ENCODE results near the gene SYT10.
A peak's percentile ranks its signal among the peaks of the same experiment; 100 is the strongest.
"Not testable (repeated sequence)": the region's sequence is repeated elsewhere in the genome, so short reads cannot be mapped to it uniquely, and the experiment has no call there.

Gene SYT10

DNA sequence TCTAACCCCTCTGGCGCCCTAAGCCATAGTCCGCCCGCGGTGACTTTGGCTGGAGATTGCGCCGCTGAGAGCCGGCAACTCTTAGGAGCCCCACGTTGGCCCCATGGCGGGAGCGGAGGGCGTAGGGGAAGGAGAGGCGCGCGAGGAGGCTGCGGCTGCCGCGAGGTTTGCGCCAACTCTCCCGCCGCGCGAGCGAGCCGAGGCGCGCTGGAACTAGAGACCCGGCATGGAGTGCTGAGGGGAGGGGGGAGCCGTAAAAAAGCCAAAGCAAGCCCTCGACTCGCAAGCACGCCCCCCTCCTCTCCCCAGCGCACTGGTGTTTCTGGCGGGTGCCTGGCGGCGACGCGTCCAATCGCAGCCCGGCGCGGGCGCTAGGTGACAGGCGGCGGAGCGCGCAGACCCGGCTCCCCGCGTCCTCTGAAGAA, at the start of gene SYT10:
Gene SYT10 (minus strand): TSS at position 233 of the 425 bp plus-strand sequence. CDS start 297 bp downstream, outside the sequence.
- peak; percentile 48 for DNase-seq

DNA sequence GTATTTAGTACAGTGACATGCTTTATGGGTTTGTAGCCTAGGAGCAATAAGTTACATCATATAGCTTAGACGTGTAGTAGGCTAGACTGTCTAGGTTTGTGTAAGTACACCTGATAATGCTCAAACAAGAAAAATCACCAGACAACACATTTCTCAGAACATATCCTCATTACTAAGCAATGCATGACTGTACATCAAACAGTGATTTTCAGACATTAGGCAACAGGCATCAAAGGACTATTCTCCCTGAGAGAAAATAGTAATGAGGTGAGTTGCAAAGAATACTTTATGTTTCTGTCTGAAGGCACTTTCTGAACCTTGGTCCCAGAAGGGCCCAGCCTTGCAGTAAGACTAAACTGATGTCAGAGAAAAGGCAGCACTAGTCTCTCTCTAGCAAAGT, 48.4 kb upstream of the SYT10 start:
- DNase-seq, result no peak

DNA sequence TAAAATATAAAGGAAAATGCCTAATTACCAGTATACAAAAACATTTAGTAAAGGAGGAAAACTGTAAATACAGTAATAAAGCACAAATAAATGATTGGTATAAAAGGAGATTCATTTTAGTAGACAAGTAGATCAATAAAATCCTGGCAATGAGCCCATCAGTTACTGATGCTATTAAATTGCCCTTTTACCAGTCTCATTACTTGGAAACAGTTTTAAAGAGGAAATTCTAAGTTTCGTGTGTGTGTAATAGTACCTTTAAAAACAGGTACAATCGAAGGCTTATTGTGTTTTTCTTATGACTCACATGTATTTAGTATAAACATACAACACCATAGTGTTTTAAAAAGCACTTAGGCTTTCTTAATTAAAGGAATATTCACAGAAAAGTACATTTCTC, 46.4 kb upstream of the SYT10 start:
- no peak for DNase-seq

DNA sequence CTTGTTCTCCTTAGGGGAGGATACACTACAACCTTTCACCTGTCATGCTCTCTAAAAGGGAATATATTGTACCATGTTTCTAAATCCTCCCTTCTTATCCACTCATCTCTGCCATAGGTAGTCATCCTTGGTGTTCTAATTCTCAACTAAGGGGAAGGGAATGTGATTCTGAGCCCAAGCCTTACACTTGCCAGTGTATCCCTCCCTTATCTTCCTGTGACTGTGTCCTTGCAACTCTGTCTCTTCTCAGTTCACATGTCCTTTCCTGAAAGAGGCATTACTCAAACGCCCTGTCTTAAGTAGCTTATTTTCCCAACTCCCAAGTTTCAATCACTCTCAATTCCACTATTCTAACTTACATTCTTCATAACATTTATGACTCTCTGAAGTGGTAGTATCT, 44.5 kb upstream of the SYT10 start:
- no peak for DNase-seq

GRCh38 chr12:33480366-33480765, 40.7 kb upstream of the SYT10 start:
- DNase-seq, result no peak

- no peak for DNase-seq
These were observed 36.4 kb upstream of the SYT10 start for GRCh38 chr12:33476058-33476457.

DNA sequence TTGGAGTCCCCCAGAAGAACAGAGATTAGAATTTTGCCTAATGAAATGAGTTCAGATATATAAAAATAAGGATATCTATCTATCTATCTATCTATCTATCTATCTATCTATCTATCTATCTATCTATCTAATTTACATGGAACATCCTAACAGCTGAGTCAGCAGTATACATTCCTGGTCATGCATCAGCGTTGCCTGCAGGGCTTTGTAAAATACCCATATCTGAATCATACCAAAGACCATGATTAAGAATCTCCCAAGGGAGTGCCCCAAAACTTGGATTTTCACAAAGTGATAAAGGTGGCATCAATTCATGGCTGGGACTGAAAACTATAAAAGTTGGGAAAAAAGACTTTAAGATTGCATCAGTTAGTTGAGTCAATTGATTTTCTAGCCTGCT, 32.7 kb upstream of the SYT10 start:
- DNase-seq, result no peak

DNA sequence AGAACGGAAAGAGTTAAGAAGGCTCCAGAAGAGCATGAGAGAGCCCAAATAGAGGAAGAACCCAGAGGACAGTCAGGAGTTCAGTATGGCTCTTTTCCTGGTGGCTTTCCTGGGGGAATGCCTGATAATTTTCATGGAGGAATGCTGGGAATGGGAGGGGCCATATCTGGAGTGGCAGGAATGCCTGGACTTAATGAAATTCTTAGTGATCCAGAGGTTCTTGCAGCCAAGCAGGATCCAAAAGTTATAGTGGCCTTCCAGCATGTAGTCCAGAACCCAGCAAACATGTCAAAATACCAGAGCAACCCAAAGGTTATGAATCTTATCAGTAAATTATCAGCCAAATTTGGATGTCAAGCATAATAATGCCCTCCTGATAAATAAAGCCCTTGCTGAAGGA, 15.5 kb upstream of the SYT10 start:
- DNase-seq, result no peak

GRCh38 chr12:33450480-33450879, 10.9 kb upstream of the SYT10 start:
- DNase-seq, result no peak

GRCh38 chr12:33440477-33440876, 858 bp upstream of the SYT10 start:
- DNase-seq, result no peak

GRCh38 chr12:33438851-33439586, 600 bp downstream of the SYT10 start:
- DNase-seq, result no peak

DNA sequence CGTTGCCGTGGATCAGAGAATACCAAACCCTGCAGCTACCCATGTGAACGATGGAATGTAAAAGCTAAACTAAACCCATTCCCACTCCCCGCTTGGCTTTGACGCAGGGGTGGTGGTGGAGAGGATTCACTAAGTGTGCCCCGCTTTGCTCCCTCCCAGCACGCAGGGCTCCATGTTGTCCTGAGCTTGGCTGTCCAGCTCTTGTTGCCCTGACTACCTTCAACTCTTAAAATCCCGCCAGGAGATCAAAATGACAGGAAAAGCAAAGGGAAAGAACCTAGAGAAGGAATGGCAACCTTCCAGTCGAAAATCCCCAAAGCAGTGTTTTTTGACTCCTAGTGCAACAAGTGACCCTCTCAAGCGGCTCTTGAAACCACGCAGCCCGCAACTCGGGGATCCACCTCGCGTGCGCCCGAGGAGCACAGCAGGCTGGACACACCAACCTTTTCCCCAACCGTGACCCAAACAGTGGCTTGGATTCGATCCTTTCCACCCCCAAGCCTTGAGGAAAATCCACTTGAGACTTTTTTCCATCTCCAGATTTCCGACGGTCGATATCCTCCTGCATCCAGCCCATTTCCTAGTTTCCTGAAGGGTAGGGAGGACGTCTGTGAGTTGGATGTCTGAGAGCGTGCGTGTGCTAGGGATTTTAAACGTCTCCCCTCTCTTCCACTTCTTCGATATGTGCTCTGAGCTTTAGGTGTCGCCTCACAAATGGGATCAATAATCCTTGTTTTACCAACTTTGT, 1.4 kb downstream of the SYT10 start:
- no peak for DNase-seq

- no peak for DNase-seq
These were observed 2.0 kb downstream of the SYT10 start for GRCh38 chr12:33437598-33437997.

DNA sequence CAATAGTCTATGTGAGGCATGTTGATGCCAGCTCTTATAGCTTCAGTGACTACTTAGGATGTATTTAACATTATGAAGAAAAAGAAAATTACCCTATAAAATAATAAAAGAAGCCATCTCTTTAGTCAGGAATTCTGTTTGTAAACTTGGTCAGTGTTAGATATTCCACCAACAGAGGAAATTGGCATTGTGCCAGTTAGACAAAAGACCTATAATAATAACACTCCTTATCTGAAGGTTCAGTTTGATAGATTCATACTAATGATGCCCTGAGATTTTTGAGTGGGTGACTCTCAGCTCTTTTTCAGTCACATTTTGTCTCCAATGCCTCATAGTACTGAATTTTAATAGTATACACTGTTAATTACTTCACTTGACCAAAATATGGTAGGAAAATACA, 6.6 kb downstream of the SYT10 start:
- DNase-seq, result no peak

- DNase-seq, result no peak
These were observed 8.0 kb downstream of the SYT10 start for GRCh38 chr12:33431648-33432047.

DNA sequence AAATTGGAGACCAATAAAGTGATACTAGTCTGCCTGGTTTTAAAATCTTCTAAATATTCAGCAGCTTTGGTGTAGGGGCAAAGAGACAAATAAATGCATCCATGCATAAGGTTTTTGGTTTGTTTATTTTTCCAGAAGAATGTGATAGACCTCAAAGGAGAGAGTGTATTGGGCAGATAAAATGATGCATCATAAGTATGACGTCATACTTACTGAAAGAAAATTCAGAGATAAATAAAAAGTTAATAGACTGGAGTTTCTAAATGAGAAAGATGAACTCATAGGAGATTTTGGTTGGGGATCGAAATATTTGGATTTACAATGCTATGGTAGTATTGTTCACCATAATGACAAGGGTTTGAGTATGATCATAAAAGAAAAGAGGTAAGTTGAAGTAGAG, 10.2 kb downstream of the SYT10 start:
- DNase-seq, result no peak

- DNase-seq, result no peak
These were observed 12.5 kb downstream of the SYT10 start for GRCh38 chr12:33427071-33427470.

- no peak for DNase-seq
These were observed 15.9 kb downstream of the SYT10 start for GRCh38 chr12:33423706-33424105.

DNA sequence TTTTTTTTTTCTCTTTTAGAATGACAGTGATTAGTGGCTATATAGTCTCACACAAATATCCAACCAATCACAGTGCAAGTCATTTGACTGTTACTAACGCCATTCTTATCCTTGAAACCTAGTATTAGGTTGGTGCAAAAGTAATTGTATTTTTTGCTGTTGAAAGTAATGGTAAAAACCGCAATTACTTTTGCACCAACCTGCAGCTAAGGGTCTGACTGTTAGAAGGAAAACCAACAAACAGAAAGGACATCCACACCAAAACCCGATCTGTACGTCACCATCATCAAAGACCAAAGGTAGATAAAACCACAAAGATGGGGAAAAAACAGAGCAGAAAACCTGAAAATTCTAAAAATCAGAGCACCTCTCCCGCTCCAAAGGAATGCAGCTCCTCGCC, 27.2 kb downstream of the SYT10 start:
- DNase-seq, result not testable (repeated sequence)

GRCh38 chr12:33383503-33383902, 56.1 kb downstream of the SYT10 start:
- DNase-seq, result no peak

- no peak for DNase-seq
These were observed 63.5 kb downstream of the SYT10 start for GRCh38 chr12:33376153-33376552.

DNA sequence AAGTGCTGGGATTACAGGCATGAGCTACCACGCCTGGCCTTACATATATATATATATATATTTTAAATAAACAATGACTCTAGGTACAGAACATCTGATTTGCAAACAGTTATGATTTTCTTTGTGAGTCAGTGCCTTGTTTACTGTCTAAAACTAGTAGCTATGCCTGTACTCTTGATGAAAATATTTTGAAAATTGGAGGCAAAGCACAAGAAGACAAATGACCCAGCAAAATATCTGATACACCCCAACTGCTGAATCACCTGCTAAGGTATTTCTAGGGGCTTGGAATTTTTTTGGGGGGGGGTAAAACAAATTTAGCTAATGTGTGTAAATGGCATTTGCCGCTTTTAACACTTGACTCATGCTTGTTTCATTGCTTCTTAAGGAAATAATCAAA, 69.3 kb downstream of the SYT10 start:
- DNase-seq, result no peak

DNA sequence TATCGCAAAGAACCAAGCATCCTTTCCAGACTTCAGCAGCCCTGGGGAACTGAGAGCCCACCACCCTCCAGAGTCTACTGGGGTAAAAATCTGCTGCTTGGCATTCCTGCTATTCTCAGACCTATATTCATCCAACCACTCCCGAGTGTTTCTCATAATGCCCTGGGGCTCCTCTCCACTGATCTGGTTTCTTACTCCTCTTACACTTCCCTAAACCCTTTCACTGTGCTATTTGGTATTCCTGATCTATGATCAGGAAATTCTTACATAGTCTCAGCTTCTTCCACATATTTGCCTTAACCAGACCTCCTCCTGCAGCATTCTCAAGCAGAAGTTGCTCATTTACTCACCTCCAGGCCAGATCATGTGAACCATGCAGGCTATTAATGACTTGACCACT, 82.4 kb downstream of the SYT10 start:
- DNase-seq, result no peak

DNA sequence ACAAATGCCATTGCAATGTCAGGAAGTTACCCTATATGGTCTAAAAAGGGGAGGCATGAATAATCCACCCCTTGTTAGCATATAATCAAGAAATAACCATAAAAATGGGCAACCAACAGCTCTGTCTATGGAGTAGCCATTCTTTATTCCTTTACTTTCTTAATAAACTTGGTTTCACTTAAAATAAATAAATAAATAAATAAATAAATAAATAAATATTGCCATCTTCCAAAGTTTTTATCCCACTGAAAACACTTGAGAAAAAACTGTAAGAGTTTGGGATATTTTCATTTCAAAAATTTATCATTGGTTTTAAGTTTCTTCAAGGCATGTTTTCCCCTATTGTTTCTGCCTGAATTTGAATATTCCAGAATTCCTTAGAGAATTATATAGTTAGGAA, 89.8 kb downstream of the SYT10 start:
- DNase-seq, result no peak

Data from left hindlimb (tissue), 1 donor.